HEK293T (cell line): ENCODE results near the gene IGSF21.

Source experiments
- ARNT ChIP-seq: fragments of 450-650 bp; IDR thresholded peaks from 2 replicates; pipeline ENCODE4 v1.6.1; 2017; ENCODE audit warnings: mild to moderate bottlenecking
- BHLHE40 ChIP-seq: fragments of 450-650 bp; IDR thresholded peaks from 2 replicates; pipeline ENCODE4 v1.6.1; 2016; ENCODE audit warnings: mild to moderate bottlenecking, moderate library complexity, borderline replicate concordance
- ELF4 ChIP-seq: fragments of 450-650 bp; IDR thresholded peaks from 2 replicates; pipeline ENCODE4 v1.6.1; 2017; ENCODE audit warnings: antibody characterized with exemption
- FOXA1 ChIP-seq: fragments of 450-650 bp; IDR thresholded peaks from 2 replicates; pipeline ENCODE4 v1.6.1; 2016; ENCODE audit warnings: mild to moderate bottlenecking
- FOXK2 ChIP-seq: fragments of 450-650 bp; IDR thresholded peaks from 2 replicates; pipeline ENCODE4 v1.6.1; 2016; ENCODE audit warnings: mild to moderate bottlenecking
- FOXM1 ChIP-seq: fragments of 450-650 bp; IDR thresholded peaks from 2 replicates; pipeline ENCODE4 v1.6.1; 2017; ENCODE audit warnings: mild to moderate bottlenecking, borderline replicate concordance
- LEF1 ChIP-seq: fragments of 450-650 bp; IDR thresholded peaks from 2 replicates; pipeline ENCODE4 v1.6.1; 2017; ENCODE audit warnings: mild to moderate bottlenecking, borderline replicate concordance
- NFRKB ChIP-seq: fragments of 450-650 bp; IDR thresholded peaks from 2 replicates; pipeline ENCODE4 v1.6.1; 2016; ENCODE audit warnings: mild to moderate bottlenecking, moderate library complexity
- SP1 ChIP-seq: fragments of 450-650 bp; IDR thresholded peaks from 2 replicates; pipeline ENCODE4 v1.6.1; 2017
- SUZ12 ChIP-seq: fragments of 450-650 bp; IDR thresholded peaks from 2 replicates; pipeline ENCODE4 v1.6.1; 2016; ENCODE audit warnings: mild to moderate bottlenecking
- ZNF384 ChIP-seq: fragments of 450-650 bp; IDR thresholded peaks from 2 replicates; pipeline ENCODE4 v1.6.1; 2016
- TF ChIP-seq, protein P1 (sequence below): fragments of 450-650 bp; IDR thresholded peaks from 2 replicates; pipeline ENCODE4 v1.6.1; 2016

DNA sequence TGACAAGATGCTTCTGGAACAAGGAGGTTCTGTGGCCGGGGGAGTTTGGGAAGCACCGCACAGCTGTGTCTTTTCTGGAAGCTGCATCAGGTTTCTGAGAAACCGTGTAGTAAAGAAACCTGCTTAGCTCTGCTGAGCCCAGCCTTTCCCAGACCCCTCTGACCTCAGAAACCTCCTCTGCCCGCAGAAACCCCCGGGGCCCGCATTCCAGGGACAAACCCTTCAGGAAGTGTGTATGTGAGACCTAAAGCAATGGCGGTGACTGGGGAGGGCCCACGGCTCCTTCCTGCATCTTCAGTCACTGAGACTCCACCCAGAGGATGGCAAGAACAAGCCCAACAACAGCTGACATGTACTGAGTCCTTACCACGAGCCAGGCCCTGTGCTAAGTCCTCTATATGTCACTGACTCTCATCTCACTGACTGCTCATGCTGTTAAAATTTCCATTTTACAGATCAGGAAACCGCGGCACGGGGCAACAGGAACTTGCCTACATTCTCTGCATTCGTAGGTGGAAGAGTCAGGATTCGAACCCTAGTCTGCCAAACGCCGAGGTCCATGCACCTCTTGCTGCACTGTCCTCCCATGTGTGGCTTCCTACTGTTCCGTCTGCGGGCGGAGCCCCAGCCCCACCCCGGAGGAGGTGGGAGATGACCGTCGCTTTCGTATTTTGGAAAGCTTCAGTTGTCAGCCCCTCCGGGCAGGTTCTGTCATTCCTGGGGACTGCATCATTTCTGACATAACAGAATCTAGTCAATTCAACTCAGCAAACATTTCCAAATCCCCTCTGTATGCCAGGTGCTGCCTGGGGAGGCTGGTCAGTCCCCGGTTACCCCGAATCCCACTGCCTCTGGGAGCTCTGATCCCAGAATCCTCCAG lies 299.8 kb downstream of the IGSF21 start:
- TF ChIP-seq, protein P1, sequence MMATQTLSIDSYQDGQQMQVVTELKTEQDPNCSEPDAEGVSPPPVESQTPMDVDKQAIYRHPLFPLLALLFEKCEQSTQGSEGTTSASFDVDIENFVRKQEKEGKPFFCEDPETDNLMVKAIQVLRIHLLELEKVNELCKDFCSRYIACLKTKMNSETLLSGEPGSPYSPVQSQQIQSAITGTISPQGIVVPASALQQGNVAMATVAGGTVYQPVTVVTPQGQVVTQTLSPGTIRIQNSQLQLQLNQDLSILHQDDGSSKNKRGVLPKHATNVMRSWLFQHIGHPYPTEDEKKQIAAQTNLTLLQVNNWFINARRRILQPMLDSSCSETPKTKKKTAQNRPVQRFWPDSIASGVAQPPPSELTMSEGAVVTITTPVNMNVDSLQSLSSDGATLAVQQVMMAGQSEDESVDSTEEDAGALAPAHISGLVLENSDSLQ = no peak
- TF ChIP-seq FOXM1 (no peak), ELF4 (no peak), NFRKB (no peak), BHLHE40 (no peak), SP1 (no peak), SUZ12 (no peak), FOXA1 (no peak), FOXK2 (no peak), ARNT (no peak), LEF1 (no peak), ZNF384 (no peak)
